DOHH2 (cell line): ENCODE data around the gene PIM1.

Experiments used
- H3F3A ChIP-seq: fragments of 200-600 bp; sonication (generic), shearing (Covaris generic); 2 replicates; pipeline ENCODE4 v1.6.0; 2016; ENCODE audit warnings: antibody characterized with exemption, mild to moderate bottlenecking; ENCODE audit not compliant: control insufficient read depth, insufficient read depth
- H3K27ac ChIP-seq: fragments of 200-600 bp; sonication (generic); 2 replicates; pipeline ENCODE4 v1.5.1; 2014; ENCODE audit warnings: low read depth, mild to moderate bottlenecking, low read length, moderate library complexity
- H3K27me3 ChIP-seq: fragments of 200-600 bp; sonication (generic); 2 replicates; pipeline ENCODE4 v1.6.1; 2014; ENCODE audit warnings: mild to moderate bottlenecking, low read length, mixed read lengths; ENCODE audit not compliant: control insufficient read depth
- H3K36me3 ChIP-seq: fragments of 200-600 bp; sonication (generic); 2 replicates; pipeline ENCODE4 v1.6.1; 2014; ENCODE audit warnings: mild to moderate bottlenecking, low read length, moderate library complexity, mixed read lengths; ENCODE audit not compliant: control insufficient read depth
- H3K4me1 ChIP-seq: fragments of 200-600 bp; sonication (generic); 2 replicates; pipeline ENCODE4 v1.6.1; 2014; ENCODE audit warnings: mild to moderate bottlenecking, low read length, mixed read lengths; ENCODE audit not compliant: control insufficient read depth
- H3K4me2 ChIP-seq: fragments of 200-600 bp; sonication (generic); 2 replicates; pipeline ENCODE4 v1.6.0; 2014; ENCODE audit warnings: mild to moderate bottlenecking, low read length, moderate library complexity
- H3K4me3 ChIP-seq: fragments of 200-600 bp; sonication (generic); 2 replicates; pipeline ENCODE4 v1.5.1; 2014; ENCODE audit warnings: mild to moderate bottlenecking, low read length, mixed read lengths
- H3K79me2 ChIP-seq: fragments of 200-600 bp; sonication (generic); 2 replicates; pipeline ENCODE4 v1.6.1; 2014; ENCODE audit warnings: mild to moderate bottlenecking, low read length, mixed read lengths; ENCODE audit not compliant: control insufficient read depth
- H3K9me2 ChIP-seq: fragments of 200-600 bp; sonication (generic); replicated peaks from 2 replicates; pipeline ENCODE4 v1.6.1; 2014; ENCODE audit warnings: mild to moderate bottlenecking, low read length, mixed read lengths; ENCODE audit not compliant: control insufficient read depth
- H3K9me3 ChIP-seq: fragments of 200-600 bp; sonication (generic); 2 replicates; pipeline ENCODE4 v1.6.1; 2014; ENCODE audit warnings: antibody characterized with exemption, low read length, mixed read lengths; ENCODE audit not compliant: control insufficient read depth, insufficient read depth
- H4K20me1 ChIP-seq: fragments of 200-600 bp; sonication (generic); 2 replicates; pipeline ENCODE4 v1.6.0; 2014; ENCODE audit warnings: low read depth, mild to moderate bottlenecking, antibody characterized with exemption, low read length, moderate library complexity; ENCODE audit not compliant: control insufficient read depth, insufficient read depth
- CTCF ChIP-seq: fragments of 200-600 bp; sonication (generic); IDR thresholded peaks from one replicate; pipeline ENCODE4 v1.5.1; 2014; ENCODE audit warnings: antibody characterized with exemption, mild to moderate bottlenecking, low read depth, low read length; ENCODE audit not compliant: poor library complexity, severe bottlenecking
- EZH2phosphoT487 ChIP-seq: fragments of 200-600 bp; sonication (generic); IDR thresholded peaks from 2 replicates; pipeline ENCODE4 v1.6.1; 2017; ENCODE audit warnings: borderline replicate concordance, mild to moderate bottlenecking, antibody characterized with exemption, low read length, moderate library complexity, mixed read lengths

Gene PIM1

GRCh38 chr6:37201726-37202125, 31.8 kb downstream of the PIM1 start:
- no peak overlapping the region for H3K4me2 ChIP-seq
- no peak for TF ChIP-seq CTCF
- no peak for TF ChIP-seq EZH2phosphoT487
- H3K9me3 ChIP-seq: no peaks in the 10 kb centered on the region
- H3K27ac ChIP-seq: no peak overlapping the region
- H3K79me2 ChIP-seq: no peaks in the 10 kb centered on the region
- H4K20me1 ChIP-seq: no peaks in the 10 kb centered on the region
- peaks cover 13% of the 10 kb centered on the region; the same call in 1 of the 2 replicates for H3K27me3 ChIP-seq
- no peaks in the 10 kb centered on the region for H3K9me2 ChIP-seq
- no peaks in the 10 kb centered on the region for H3K36me3 ChIP-seq
- no peak overlapping the region for H3K4me3 ChIP-seq
- peaks cover 6% of the 10 kb centered on the region for H3K4me1 ChIP-seq
- H3F3A ChIP-seq: no peaks in the 10 kb centered on the region

GRCh38 chr6:37202788-37203491, 33.0 kb downstream of the PIM1 start:
- peaks cover 6% of the 10 kb centered on the region for H3K4me1 ChIP-seq
- TF ChIP-seq EZH2phosphoT487 (no peak), CTCF (no peak)
- H3F3A ChIP-seq: no peaks in the 10 kb centered on the region
- H3K9me3 ChIP-seq: no peaks in the 10 kb centered on the region
- peaks cover 13% of the 10 kb centered on the region; the same call in 1 of the 2 replicates for H3K27me3 ChIP-seq
- H3K79me2 ChIP-seq: no peaks in the 10 kb centered on the region
- no peaks in the 10 kb centered on the region for H3K9me2 ChIP-seq
- no peak overlapping the region for H3K4me2 ChIP-seq
- H3K36me3 ChIP-seq: no peaks in the 10 kb centered on the region
- no peaks in the 10 kb centered on the region for H4K20me1 ChIP-seq
- no peak overlapping the region for H3K27ac ChIP-seq
- H3K4me3 ChIP-seq: no peak overlapping the region

- H3K27me3 ChIP-seq: peaks cover 13% of the 10 kb centered on the region; the same call in 1 of the 2 replicates
- H3K4me3 ChIP-seq: no peak overlapping the region
- no peak overlapping the region for H3K4me2 ChIP-seq
- H3K4me1 ChIP-seq: peaks cover 6% of the 10 kb centered on the region
- no peaks in the 10 kb centered on the region for H3K9me2 ChIP-seq
- H3K36me3 ChIP-seq: no peaks in the 10 kb centered on the region
- H3K79me2 ChIP-seq: no peaks in the 10 kb centered on the region
- H4K20me1 ChIP-seq: no peaks in the 10 kb centered on the region
- no peak overlapping the region for H3K27ac ChIP-seq
- TF ChIP-seq EZH2phosphoT487 (no peak), CTCF (no peak)
- H3K9me3 ChIP-seq: no peaks in the 10 kb centered on the region
- no peaks in the 10 kb centered on the region for H3F3A ChIP-seq
Measured at GRCh38 chr6:37204014-37204751, 34.2 kb downstream of the PIM1 start.
